Ovary (tissue), 9 donors: ENCODE measurements around the gene COPS2. TPM values are rescaled to one million over a fixed set of nuclear protein-coding genes. Genes with fewer than 3 reads are reported as not detected.

Source experiments
- DNase-seq, 5 donors: peaks; one replicate each; pipeline ENCODE4 v3.0.0-alpha.2; 2019 to 2020
- H3K27ac ChIP-seq, 2 donors: fragments of 200-600 bp; one replicate each; pipeline versions ENCODE4 v1.5.1 to v1.8.0; 2019 to 2022
- H3K27me3 ChIP-seq: fragments of 200-600 bp; one replicate; pipeline ENCODE4 v1.8.0; 2022
- H3K36me3 ChIP-seq: fragments of 200-600 bp; sonication (generic); one replicate; pipeline ENCODE4 v1.5.1; 2019
- H3K4me1 ChIP-seq: one replicate; pipeline ENCODE4 v1.8.1; 2013; ENCODE audit warnings: mild to moderate bottlenecking, moderate library complexity; ENCODE audit not compliant: insufficient read depth
- H3K4me3 ChIP-seq: fragments of 200-600 bp; sonication (generic); one replicate; pipeline ENCODE4 v1.5.1; 2017
- H3K9me3 ChIP-seq, 2 donors: fragments of 200-600 bp in 1 of 2; sonication (generic) in 1 of 2; one replicate each; pipeline versions ENCODE4 v1.5.1 to v1.8.1; 2013 to 2019; ENCODE audit warnings: mild to moderate bottlenecking in 1 of 2, moderate library complexity in 1 of 2
- CTCF ChIP-seq, 3 donors: fragments of 450-650 bp in 2 of 3; fragments of 200-600 bp in 1 of 3; IDR thresholded peaks; one replicate each; pipeline versions ENCODE4 v1.5.1 to v1.8.0; 2016 to 2022; ENCODE audit warnings: antibody characterized with exemption in 3 of 3, mild to moderate bottlenecking in 1 of 3
- EP300 ChIP-seq: sonication (generic); formaldehyde crosslinking; IDR thresholded peaks from one replicate; pipeline ENCODE4 v1.6.1; 2017; ENCODE audit warnings: antibody characterized with exemption
- POLR2A ChIP-seq: fragments of 450-650 bp; IDR thresholded peaks from one replicate; pipeline ENCODE4 v1.6.1; 2017; ENCODE audit warnings: antibody characterized with exemption, mild to moderate bottlenecking, moderate library complexity
- whole genome bisulfite sequencing, 3 donors: extraction: QIAGEN DNeasy Blood & Tissue Kit in 1 of 3; methylation state at CpG; one replicate each; pipeline versions ENCODE4 v1.1.5 to v1.1.7; 2013 to 2017; 5-methylcytosine and 5-hydroxymethylcytosine counted together
- intact Hi-C, 4 donors: fragments of 100-400 bp; cut with DNase I; formaldehyde crosslinking; loops; one replicate each; pipeline versions ENCODE4 v1.11.0 to v1.15.1; 2022 to 2023
- polyA plus RNA-seq, 2 donors: library from polyadenylated mRNA; stranded (reverse); fragments of 200-250 nt in 1 of 2; fragments of 350-450 nt in 1 of 2; fragmentation: Illumina TruSeq in 1 of 2; extraction: RNeasy Lipid Tissue Mini Kit (QIAGEN cat#74804) in 1 of 2; gene quantifications; one replicate each; pipeline ENCODE4 v1.2.3, GENCODE V29; 2013 to 2014
- total RNA-seq, 7 donors: library from RNA; depleted of rRNA in 2 of 7; stranded (reverse); fragments of >200 nt in 2 of 7; fragmentation: NEBNext Ultra II Directional in 3 of 7; extraction: Animal tissue kit (Norgen Biotek cat#: 25700) in 3 of 7; gene quantifications; one replicate each; pipeline versions ENCODE4 v1.1.0 to v1.2.4, GENCODE V29; 2016 to 2023
- donor health status: DM: no; HTN: no; CAD: no; lungs with moderate emphysema.
- donor health status: DM: no; HTN: no; CAD: no.
- donor health status: Bipolar disorder and iron deficiency.
- donor health status: DM: yes; HTN: yes; CAD: no.
- donor health status: DM: no; HTN: no; CAD: no.
- donor health status: DM: yes; HTN: yes; CAD: no.

COPS2 gene
- total and polyA plus RNA-seq, 9 donors = 44.2 to 95.4 (median 80.0) TPM

DNA sequence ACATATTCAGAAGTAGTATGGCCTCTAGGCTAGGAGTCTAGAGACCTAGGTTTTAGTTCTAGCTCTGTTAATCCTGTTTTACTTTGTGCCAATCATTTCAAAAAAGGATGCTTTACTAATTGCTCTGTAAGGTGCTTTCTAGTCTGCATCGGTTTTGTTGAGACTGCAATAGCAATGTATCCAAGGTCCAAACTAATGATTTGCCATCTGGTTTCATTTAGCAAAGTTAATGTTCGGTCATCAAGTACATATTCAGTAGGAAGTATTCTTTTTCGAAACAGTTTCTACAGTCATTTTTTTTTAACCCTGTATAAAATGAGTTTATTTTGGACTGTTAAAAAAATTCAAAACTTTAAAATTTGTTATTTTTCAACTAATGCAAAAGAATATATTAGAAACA is 12.6 kb upstream of the COPS2 start:
- no peaks in the 10 kb centered on the region for H3K36me3 ChIP-seq
- no peak overlapping the region for H3K4me3 ChIP-seq
- H3K9me3 ChIP-seq = no peaks in the 10 kb centered on the region
- TF ChIP-seq EP300 (no peak), CTCF (IDR thresholded peaks at IDR 0.05) (no peak), POLR2A (no peak)
- peaks cover 4% of the 10 kb centered on the region for H3K4me1 ChIP-seq
- intact Hi-C loops = no loop called here
- WGBS, 3 donors = 52 to 69% (median 63%) methylated on average over 3 of the region's 3 CpGs
- H3K27ac ChIP-seq = no peak overlapping the region
- no peaks in the 10 kb centered on the region for H3K27me3 ChIP-seq
- DNase-seq = no peak

DNA sequence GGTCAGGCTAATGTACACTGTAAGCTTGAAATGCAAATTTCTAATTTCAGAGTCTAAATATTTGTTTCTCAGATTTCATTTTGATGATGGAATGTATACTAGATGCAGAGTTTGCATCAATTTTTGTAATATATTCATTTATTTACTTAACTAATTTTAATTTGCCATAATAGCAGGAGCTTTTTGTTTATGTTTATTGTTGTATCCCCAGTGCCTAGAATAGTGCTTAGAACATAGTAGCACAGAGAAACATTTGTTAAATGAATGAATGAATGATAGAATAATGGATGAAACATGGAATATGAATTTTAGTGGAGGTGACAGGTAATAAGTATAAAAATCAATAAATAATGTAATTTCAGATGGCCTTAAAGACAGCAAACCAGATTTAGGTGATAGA is 9.5 kb upstream of the COPS2 start:
- Histone ChIP-seq H3K27ac (no peak overlapping the region), H3K4me3 (no peak overlapping the region), H3K36me3 (no peaks in the 10 kb centered on the region), H3K9me3 (no peaks in the 10 kb centered on the region), H3K27me3 (no peaks in the 10 kb centered on the region), H3K4me1 (no peaks in the 10 kb centered on the region)
- DNase-seq = no peak
- TF ChIP-seq POLR2A = no peak
- TF ChIP-seq EP300 = no peak
- no peak for TF ChIP-seq CTCF (IDR thresholded peaks at IDR 0.05)
- intact Hi-C loops = no loop called here

DNA sequence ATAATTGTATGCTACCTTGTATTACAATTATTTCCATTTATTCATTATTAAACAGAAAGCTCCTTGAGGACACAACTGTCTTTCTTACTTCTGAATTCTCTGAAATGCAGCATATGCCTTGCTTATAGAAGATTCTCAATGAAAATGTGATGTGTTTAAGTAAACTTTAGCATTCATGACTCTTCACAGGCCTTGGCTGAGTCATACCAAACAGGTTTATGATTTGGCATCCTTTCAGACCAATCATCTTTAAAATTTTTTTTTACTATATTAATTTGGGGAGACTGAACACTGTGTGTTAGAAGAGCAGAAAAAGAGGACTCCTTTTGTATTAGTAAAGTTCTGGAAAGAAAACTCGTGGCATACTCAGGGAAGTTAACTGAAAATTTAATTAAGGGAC is 8.3 kb upstream of the COPS2 start:
- intact Hi-C loops = no loop called here
- H3K4me3 ChIP-seq = no peak overlapping the region
- 79 to 97% (median 89%) methylated on average over 1 of the region's 1 CpG for WGBS, 3 donors
- no peaks in the 10 kb centered on the region for H3K27me3 ChIP-seq
- H3K27ac ChIP-seq = no peak overlapping the region
- no peak for DNase-seq
- no peaks in the 10 kb centered on the region for H3K4me1 ChIP-seq
- TF ChIP-seq POLR2A (no peak), CTCF (IDR thresholded peaks at IDR 0.05) (no peak), EP300 (no peak)
- no peaks in the 10 kb centered on the region for H3K36me3 ChIP-seq
- H3K9me3 ChIP-seq = no peaks in the 10 kb centered on the region

GRCh38 chr15:49155834-49156627 is 632 bp upstream of the COPS2 start:
- intact Hi-C loops = no loop called here
- H3K4me1 ChIP-seq = peaks cover 2% of the 10 kb centered on the region
- no peaks in the 10 kb centered on the region for H3K9me3 ChIP-seq
- H3K27me3 ChIP-seq = no peaks in the 10 kb centered on the region
- peak overlapping the region; percentile 93 for H3K4me3 ChIP-seq
- H3K36me3 ChIP-seq = no peaks in the 10 kb centered on the region
- DNase-seq = no peak
- H3K27ac ChIP-seq = no peak overlapping the region
- TF ChIP-seq CTCF (IDR thresholded peaks at IDR 0.05) (no peak), EP300 (no peak)
- 0% methylated on average over 26 of the region's 26 CpGs for WGBS, 3 donors
